ENCODE data around the gene CIITA.

Gene CIITA

GRCh38 chr16:10968498-10968897 lies 91.5 kb downstream of the CIITA start:
- no peak overlapping the region for H3K4me3 ChIP-seq (replicated peaks in 1 of 2; ENCODE audit: low read depth in 2 of 2, low read length in 2 of 2)
- TF ChIP-seq, protein P1, sequence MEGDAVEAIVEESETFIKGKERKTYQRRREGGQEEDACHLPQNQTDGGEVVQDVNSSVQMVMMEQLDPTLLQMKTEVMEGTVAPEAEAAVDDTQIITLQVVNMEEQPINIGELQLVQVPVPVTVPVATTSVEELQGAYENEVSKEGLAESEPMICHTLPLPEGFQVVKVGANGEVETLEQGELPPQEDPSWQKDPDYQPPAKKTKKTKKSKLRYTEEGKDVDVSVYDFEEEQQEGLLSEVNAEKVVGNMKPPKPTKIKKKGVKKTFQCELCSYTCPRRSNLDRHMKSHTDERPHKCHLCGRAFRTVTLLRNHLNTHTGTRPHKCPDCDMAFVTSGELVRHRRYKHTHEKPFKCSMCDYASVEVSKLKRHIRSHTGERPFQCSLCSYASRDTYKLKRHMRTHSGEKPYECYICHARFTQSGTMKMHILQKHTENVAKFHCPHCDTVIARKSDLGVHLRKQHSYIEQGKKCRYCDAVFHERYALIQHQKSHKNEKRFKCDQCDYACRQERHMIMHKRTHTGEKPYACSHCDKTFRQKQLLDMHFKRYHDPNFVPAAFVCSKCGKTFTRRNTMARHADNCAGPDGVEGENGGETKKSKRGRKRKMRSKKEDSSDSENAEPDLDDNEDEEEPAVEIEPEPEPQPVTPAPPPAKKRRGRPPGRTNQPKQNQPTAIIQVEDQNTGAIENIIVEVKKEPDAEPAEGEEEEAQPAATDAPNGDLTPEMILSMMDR (IDR thresholded peaks at IDR 0.05; ENCODE audit: low read depth, low read length) = no peak
- no peak for DNase-seq (ENCODE audit: low read depth in 2 of 2)

- DNase-seq (ENCODE audit: low read depth in 2 of 2) = no peak
- no peak overlapping the region for H3K4me3 ChIP-seq (replicated peaks in 1 of 2; ENCODE audit: low read depth in 2 of 2, low read length in 2 of 2)
- TF ChIP-seq, protein P1 (IDR thresholded peaks at IDR 0.05; ENCODE audit: low read depth, low read length) = no peak
Measured at GRCh38 chr16:10969615-10970014, 92.6 kb downstream of the CIITA start.

DNA sequence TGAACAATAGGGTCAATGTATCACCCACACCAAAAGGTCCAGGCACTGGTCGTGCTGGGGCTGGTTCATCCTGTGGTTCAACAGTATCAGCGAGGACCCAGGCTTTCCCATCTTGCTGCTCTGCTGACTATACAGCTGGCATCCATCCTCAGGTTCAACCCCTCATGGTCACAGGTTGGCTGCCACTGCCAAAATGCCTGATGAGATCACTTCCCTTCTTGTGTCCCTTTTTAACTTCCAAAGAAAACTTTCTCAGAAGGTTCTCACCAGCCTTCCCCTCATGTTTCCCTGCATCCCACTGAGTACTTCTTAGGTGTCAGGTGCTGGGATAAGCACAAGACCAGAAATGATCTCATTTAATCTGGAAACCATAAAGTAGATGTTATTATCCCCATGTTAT lies 93.1 kb downstream of the CIITA start:
- peak; percentile 33 to 51 for DNase-seq (ENCODE audit: low read depth in 2 of 2)
- H3K4me3 ChIP-seq (replicated peaks in 1 of 2; ENCODE audit: low read depth in 2 of 2, low read length in 2 of 2) = no peak overlapping the region
- TF ChIP-seq, protein P1 (IDR thresholded peaks at IDR 0.05; ENCODE audit: low read depth, low read length) = no peak

DNA sequence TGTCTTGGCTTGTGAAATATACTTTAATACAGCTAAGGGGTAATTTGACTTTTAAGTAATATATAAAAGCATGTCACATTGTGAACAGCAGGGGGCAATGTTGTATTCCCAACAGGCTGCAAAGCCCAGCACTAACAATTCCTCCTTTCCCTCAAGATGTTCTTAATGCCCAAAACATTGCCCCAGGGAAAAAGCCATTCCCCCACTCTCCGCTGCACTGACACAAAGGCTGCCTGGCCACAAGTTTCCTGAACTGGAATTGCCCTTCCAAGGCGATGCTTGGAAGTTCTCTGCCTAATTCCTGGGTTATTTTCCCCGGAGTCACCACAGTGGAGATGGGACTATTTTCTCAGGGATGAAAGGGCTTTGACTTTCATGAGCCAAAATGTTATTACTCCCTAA lies 94.6 kb downstream of the CIITA start:
- H3K4me3 ChIP-seq (replicated peaks in 1 of 2; ENCODE audit: low read depth in 2 of 2, low read length in 2 of 2) = no peak overlapping the region
- TF ChIP-seq, protein P1 (IDR thresholded peaks at IDR 0.05; ENCODE audit: low read depth, low read length) = peak; percentile 63
- peak; percentile 92 to 95 for DNase-seq (ENCODE audit: low read depth in 2 of 2)

DNA sequence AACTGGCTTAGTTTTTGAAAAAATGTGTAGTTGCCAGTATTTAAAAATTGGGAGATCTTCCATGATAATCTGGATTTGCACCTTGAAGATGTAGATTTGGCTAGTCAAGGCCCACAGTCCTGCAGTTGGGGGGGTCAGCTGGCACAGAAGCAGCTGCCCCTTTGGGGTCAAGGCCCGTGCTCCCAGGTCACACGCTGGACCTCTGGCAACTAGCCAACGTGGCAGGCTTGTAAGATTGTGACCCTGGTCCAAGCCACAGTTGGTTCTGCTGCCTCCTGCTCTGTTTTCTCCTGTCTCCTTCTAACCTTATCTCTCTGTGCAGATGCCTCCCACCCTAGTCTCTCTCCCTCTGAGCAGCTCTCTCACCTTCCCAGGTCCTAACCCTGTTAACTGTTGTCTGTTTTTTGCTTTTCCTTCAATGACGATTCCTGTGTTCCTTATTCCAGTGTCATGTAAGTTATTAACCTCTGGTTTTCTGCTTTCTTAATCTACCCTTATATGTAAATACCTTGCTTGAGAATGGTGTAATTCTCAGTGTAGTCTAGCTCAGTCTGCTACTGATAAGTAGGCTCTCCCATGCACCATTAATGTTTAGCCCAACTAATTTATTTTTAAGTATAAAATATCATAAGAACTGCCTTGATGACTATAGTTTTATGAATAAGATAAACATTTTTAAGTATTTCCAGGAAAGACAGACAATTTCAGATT lies 95.3 kb downstream of the CIITA start:
- TF ChIP-seq, protein P1 (IDR thresholded peaks at IDR 0.05; ENCODE audit: low read depth, low read length) = no peak
- H3K4me3 ChIP-seq (replicated peaks in 1 of 2; ENCODE audit: low read depth in 2 of 2, low read length in 2 of 2) = no peak overlapping the region
- DNase-seq (ENCODE audit: low read depth in 2 of 2) = no peak

GRCh38 chr16:10972819-10973464 lies 95.9 kb downstream of the CIITA start:
- no peak overlapping the region for H3K4me3 ChIP-seq (replicated peaks in 1 of 2; ENCODE audit: low read depth in 2 of 2, low read length in 2 of 2)
- no peak for DNase-seq (ENCODE audit: low read depth in 2 of 2)
- TF ChIP-seq, protein P1 (IDR thresholded peaks at IDR 0.05; ENCODE audit: low read depth, low read length) = no peak

Measured in cardiac fibroblast (primary cell).